ENCODE data around the gene SMPX. TPM values are rescaled to one million over a fixed set of nuclear protein-coding genes. Genes with fewer than 3 reads are reported as not detected.
A peak's percentile ranks its signal among the peaks of the same experiment; 100 is the strongest.

The SMPX gene
- total RNA-seq, 1 donor from 2014 or later, result 0.57 TPM

- no peaks in the 10 kb centered on the region for H3K27me3 Mint-ChIP-seq (ENCODE audit: low read depth)
- DNase-seq (ENCODE audit: low spot score), result no peak
- no peaks in the 10 kb centered on the region for H3K36me3 Mint-ChIP-seq (ENCODE audit: low read depth)
- no peak for TF ChIP-seq CTCF (IDR thresholded peaks at IDR 0.05)
- no peak overlapping the region for H3K27ac Mint-ChIP-seq (ENCODE audit: unreplicated experiment)
- H3K4me1 Mint-ChIP-seq (ENCODE audit: low read depth), result peaks cover 10% of the 10 kb centered on the region
- H3K9me3 Mint-ChIP-seq (ENCODE audit: low read depth), result no peaks in the 10 kb centered on the region
- H3K4me3 Mint-ChIP-seq (ENCODE audit: unreplicated experiment), result no peak overlapping the region
Observed at GRCh38 chrX:21657318-21658151, 100.4 kb downstream of the SMPX start.

GRCh38 chrX:21656587-21657317, 101.2 kb downstream of the SMPX start:
- H3K27ac Mint-ChIP-seq (ENCODE audit: unreplicated experiment), result no peak overlapping the region
- H3K4me1 Mint-ChIP-seq (ENCODE audit: low read depth), result peaks cover 10% of the 10 kb centered on the region
- H3K27me3 Mint-ChIP-seq (ENCODE audit: low read depth), result no peaks in the 10 kb centered on the region
- no peak overlapping the region for H3K4me3 Mint-ChIP-seq (ENCODE audit: unreplicated experiment)
- no peaks in the 10 kb centered on the region for H3K9me3 Mint-ChIP-seq (ENCODE audit: low read depth)
- peak; percentile 88 for DNase-seq (ENCODE audit: low spot score)
- no peak for TF ChIP-seq CTCF (IDR thresholded peaks at IDR 0.05)
- no peaks in the 10 kb centered on the region for H3K36me3 Mint-ChIP-seq (ENCODE audit: low read depth)

Other genes starting within 250 kb of the SMPX start
- gene KLHL34, start 99.8 kb downstream of the SMPX start, total RNA-seq, result not detected in 3 replicates
- gene MBTPS2, start 81.5 kb upstream of the SMPX start, total RNA-seq, result 21.0 to 30.4 TPM (median 21.9 TPM) in 3 replicates
- gene YY2, start 97.9 kb upstream of the SMPX start, total RNA-seq, result 3.6 to 4.9 TPM (median 4.7 TPM) in 3 replicates
- 73.0 to 131 TPM (median 129 TPM) in 3 replicates for gene SMS, start 182.6 kb upstream of the SMPX start, total RNA-seq